HL-60/S4 treated with retinoic acid at 250 ng/mL for 4 days and 3 days (cell line): ENCODE measurements around the gene IP6K2.

Experiments
- in situ Hi-C: fragments of 300-500 bp; cut with MboI; formaldehyde crosslinking; loops from 2 replicates; pipeline ENCODE4 v1.7.0; 2022; ENCODE audit warnings: low sequenced_read_pairs

The IP6K2 gene

DNA sequence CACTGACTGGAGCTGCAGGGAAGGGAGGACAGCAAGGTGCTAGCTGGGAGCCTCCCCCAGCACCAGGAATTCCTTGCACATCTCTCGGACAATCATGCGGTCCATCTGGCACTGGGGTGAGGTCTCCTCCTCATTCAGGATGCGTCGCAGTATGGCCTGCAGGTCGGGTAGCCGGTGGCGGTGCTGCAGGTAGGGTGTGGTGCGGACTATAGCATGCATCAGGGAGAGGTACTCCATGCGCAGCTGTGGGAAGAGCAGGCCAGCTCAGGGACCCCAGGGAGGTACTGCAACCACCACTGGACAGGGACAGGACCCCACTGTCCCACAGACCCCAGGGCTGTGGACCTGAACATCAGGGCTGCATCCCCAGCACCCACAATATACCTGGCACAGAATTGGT, 42.5 kb downstream of the IP6K2 start:
- in situ Hi-C loops = no loop called here

DNA sequence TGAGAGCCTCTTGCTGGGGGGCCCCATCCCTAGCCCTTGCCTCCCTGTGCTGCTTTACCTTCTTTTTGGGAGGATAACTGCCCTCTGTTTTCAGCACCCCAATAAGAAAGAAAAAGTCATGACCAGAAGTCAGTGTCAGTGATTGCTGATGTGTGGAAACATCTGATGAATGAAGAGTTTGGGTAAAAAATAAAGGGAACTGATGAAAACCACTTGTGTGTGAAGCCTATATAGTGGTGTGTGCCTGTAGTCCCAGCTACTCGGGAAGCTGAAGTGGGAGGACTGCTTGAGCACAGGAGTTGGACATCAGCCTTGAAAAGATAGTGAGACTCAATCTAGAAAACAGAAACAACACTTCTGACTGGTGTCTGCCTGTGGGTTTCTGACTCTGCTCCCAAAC, 44.5 kb downstream of the IP6K2 start:
- in situ Hi-C loops = no loop called here

DNA sequence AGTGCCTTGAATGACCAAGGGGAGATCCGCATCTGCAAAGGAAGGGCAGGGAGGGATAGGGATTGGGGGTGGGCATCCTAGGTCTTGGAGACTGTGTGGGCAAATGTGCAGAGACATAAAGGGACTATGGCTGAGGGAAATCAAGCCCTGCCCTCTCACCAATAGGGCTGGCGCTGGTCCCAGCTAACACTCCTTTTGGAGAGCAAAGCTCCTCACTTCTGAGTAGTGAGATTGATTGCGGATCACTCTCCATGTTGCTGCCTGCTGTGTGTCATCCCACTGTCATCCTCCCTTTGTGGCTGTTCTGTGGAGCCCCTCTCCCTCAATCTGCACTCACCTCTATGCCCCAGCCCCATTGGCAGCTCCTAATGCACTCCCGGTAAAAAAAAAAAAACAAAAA, 52.1 kb downstream of the IP6K2 start:
- in situ Hi-C loops = no loop called here

DNA sequence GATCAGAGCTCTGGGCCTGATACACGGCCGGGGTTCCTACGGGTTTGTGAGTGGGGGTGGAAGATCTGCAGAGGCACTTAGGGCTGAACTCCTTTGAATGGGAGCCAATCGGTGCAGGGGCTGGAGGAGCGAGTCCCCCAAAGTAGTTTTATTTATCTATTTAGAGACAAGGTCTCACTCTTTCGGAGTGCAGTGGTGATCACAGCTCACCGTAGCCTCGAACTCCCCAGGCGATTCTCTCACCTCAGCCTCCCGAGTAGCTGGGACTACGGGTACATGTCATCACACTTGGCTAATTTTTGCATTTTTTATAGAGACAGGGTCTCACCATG, 52.7 kb downstream of the IP6K2 start:
- in situ Hi-C loops = no loop called here

DNA sequence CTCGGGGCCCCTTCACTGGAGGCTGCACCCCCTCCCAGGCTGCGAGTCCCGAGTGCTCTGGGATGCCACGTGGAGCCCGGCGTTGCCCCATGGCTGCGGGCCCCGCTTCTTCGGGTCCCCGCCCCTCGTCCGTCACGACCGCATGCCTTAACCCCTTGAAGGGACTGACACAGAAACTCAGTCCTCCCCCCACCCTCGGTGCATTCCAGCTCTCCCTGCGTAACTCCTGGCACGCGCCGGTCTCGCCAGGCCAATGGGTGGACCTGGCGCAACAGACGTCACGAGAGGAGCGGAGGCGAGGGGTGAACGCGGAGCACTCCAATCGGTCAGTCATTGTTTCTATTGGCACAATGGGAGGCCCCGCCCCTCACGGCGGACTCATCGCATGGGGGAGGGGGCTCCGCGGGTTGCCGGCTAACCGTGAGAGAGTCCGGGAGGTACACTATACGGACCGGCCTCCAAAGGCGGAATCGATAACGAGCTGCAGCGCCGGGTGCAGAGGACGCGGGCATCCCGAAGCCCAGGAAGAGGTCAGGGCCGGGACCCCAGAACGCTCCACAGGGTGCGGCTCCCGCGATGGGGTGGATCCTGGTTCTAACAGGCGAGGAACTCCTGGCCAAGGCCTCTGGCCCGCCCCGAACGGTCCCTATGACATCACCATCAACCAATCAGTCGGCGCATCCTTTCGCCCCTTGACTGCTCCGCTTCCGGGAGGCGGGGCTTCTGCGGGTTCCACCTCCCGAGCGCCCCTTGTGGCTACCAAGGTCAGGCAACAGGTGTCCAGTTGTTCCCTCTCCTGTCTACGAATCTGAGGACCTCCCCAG, 53.3 kb downstream of the IP6K2 start:
- in situ Hi-C loops = no loop called here

DNA sequence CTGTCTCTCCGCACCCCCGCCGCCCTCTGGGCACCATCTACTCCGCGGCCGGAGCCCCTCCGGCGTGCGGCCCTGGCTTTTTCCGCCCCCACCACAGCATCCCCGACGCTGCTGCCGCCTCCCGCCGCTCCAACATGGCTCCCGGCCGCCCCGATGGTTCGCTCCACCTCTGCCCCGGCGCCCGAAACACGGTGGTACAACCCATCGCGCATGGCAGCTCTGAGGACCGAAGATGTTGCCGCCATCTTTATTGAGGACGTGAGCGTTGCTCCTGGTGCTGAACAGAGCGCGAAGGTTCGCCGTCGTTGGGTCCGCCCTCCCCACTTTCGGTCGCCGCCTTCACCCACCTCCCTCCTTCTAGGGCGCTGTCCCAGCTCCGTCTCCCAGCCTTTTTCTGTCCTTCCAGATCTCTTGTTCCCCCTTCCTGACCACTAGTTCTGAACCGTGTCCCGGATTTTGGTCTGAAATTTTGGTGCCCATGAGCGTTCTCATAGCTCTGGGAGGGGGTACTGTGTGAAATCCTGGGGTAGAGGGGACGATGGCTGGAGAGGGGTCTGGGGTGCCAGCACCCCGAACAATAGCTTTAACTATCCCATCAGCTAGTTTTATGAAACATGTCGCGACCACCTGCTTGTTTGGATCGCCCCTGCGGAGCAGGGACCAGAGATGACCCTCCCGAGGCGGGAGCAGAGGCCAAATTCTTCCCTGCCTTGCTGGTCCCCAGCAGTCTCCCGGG, 54.1 kb downstream of the IP6K2 start, which contains the start of gene CELSR3:
Gene CELSR3, minus strand, starts transcription at position 134 of the 736 bp plus-strand sequence. CDS start 252 bp downstream, outside the sequence.
- in situ Hi-C loops = no loop called here

DNA sequence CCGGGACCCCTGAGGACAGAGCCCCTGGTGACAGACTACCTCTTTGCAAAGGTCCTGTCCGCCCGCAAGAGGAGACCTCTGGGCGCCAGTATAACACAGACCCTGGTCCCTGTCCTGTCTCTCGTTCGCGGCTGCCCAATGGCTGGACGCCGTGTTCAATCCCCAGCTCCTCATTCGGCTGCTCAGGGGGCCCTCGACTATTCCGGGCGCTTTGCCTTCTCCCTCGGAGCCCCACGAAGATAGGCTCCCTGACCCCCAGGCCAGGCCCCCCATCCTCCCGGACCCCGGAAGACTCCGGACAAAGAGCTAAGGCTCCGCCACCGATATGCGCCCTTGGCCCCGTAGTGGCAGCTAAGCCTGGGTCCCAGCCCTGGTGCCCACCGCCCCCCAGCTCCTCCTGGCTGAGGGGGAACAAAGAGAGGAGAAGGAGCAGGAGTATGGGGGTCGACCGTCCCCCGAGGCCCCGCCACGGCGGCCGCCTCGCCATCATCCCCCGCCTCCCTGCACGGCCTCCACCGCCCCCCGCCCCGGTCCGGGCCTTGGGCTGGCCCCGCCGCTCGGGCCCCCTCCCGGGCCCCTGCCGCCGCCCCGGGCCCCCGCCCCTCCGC, 54.8 kb downstream of the IP6K2 start:
- in situ Hi-C loops = no loop called here

DNA sequence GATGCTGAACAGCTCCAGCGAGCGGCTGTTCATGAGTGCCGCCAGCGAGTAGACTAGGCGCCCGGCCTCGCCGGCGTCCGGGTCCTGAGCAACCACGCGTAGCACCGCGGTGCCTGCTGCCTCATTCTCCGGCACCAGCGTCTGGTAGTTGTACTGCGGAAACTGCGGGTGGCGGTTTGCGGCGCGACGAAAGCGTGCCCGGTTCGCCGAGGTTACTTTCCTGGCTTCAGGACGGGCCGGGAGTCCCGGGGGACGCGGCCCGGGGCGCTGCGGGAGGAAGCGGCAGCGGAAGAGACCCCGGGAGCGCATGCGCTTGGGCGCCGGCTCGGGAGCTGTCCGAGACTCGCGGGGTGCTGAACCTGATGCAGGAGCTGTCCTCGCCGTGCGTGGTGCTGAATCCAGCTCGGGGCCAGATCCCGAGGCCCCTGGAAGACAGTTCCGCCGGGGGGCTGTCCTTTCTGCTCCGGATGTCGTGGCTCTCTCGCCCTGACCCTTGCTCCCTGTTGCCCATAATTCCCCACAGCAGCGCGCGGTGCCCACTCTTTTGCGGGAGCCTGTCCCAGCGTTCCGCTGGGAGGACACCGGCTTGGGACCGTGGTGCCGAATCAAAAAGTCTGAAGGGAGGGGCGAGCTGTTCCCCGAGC, 55.4 kb downstream of the IP6K2 start:
- in situ Hi-C loops = no loop called here

DNA sequence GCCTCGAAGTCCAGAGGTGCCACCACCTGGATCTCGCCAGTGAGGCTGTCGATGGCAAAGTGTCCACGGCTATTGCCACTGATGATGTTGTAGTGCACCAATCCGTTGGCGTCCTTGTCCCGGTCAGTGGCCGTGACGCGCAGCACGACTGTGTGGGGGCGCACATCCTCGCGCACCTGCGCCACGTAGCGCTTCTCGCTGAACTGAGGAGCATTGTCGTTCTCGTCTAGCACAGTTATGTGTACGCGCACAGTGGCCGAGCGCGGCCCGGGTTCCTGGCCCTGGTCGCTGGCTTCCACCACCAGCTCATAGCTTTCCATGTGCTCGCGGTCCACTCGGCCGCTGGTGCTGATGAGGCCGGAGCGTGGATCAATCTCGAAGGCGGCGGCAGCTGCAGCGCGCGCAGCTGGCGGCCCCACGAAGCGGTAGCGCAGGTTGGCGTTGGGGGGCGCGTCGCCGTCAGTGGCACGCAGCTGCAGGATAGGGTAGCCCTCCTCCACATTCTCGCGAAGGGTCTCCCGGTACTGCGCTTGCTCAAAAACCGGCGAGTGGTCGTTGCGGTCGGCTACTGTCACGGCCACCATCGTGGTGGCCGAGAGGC, 56.1 kb downstream of the IP6K2 start:
- in situ Hi-C loops = no loop called here

DNA sequence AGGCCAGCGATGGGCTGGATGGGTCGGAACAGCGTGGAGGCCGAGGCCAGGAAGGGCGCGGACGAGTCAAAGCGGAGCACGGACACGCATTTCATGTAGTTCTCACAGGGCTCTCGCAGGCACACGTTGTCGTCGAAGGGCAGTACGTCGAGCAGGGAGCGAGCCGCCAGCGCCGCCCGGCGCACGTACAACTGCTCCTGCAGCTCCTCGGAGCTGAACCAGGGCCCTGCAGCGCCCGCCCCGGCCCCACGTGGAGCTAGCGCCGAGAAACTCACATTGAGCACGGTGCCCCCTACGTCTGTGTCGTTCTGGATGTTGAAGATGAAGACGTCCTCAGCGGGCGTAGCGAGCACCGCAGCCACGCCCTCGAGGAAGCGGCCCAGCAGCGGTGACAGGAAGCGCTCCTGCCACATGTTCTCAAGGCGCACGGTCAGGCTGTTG, 60.2 kb downstream of the IP6K2 start:
- in situ Hi-C loops = no loop called here

DNA sequence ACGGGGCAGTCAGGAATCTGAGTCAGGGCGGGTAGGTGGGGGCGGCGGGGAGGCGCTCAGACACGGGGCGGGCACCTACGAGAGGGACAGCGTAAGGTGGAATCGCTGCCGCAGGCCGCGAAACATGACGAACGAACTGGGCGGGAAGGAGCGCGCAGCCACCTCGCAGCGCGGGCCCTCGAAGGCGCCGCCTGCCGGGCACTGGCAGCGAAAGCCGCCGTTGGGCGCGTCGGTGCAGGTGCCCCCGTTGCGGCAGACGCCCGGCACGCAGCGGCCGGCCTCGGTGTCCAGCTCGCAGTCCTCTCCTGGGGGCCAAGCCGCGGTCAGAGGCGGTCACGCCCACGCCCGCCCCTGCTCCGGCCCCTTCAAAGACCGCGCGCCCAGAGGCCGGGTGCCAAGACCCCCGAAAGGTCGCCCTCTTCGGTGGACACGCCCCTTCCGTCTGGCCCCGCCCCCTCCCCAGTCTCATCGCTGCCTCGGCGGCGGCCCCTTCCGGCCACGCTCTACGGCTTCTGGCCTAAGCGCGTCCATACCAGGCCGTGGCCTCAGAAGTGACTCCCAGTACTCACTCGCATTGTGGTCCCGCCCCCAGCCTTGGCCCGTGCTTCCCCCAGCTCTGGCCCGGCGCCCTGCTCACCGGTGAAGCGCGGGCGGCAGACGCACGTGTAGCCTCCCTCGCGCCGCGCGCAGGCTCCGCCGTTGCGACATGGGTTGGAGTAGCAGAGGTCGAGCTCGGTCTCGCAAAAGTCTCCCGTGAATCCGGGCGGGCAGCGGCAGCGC, 60.8 kb downstream of the IP6K2 start:
- in situ Hi-C loops = no loop called here

DNA sequence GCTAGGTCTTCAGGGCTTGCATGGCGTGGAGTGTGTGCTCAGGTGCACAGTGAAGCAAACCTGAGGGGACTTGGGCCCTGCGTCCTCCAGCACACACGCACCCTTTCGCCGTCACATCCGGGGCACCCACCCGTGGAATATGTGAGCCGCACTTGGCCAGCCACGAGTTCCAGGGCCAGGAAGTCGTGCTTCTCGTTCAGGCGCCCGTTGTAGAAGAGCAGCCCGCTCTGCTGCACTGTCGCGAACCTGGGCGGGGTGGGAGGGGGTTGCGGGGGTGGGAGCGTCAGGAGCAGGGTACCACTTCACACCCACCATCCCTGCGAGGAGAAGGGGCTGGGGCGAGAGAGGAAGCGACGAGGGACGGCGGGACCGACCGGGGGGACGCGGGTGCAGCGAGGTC, 61.4 kb downstream of the IP6K2 start:
- in situ Hi-C loops = no loop called here

DNA sequence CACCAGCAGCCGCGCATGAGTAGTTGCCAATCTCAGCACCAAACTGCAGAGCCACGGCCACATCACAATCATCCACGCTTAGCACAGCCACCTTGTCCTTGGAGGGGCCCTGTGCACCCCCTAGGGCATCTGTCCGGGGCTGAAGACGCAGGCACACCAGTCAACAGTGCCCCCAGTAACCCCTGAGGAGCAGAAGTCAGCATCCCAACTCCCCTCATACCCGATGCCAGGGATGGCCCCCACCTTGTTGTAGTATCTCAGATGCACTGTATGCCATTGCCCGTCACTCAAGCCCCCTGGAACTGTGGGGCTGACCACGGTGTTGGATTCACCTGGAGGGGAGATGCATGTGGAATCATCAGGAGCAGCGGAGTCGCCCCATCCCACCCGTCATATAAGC, 62.0 kb downstream of the IP6K2 start:
- in situ Hi-C loops = no loop called here

DNA sequence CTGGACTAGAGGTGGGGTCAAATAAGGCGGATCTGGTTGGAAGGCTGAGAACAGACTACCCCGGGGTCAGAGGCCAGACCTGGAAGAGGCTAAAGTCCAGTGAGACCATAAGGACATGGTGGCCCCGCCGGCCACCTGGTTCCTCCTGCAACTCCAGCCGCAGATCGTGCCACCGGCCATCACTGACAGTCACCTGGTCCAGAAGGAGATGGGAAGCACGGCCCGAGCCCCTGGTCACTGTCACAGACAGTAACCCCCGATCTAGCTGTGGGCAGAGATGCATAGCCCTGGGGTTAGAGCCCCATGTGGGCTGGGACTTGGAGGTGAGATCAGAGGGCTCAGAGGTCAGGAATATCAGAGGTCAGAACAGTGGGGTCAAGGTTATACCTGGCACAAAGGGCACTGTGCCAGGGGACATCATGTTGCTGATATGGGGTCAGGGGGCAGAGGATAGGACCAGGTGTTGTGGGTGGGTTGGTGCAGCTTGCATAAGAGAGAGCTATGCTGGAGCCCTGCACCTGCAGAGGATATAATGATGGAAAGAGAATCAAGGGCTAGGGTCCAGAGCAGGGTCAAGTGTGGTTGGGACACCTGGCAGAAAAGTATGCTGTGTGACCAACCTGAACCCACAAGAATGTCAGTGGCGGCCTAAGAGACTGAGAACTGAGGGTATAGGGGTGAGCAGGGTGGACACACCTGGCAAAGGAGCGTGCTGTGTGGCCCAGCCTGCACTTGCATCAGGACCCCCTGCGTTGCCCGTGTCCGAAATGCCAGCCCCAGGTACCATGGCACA, 63.9 kb downstream of the IP6K2 start:
- in situ Hi-C loops = no loop called here

DNA sequence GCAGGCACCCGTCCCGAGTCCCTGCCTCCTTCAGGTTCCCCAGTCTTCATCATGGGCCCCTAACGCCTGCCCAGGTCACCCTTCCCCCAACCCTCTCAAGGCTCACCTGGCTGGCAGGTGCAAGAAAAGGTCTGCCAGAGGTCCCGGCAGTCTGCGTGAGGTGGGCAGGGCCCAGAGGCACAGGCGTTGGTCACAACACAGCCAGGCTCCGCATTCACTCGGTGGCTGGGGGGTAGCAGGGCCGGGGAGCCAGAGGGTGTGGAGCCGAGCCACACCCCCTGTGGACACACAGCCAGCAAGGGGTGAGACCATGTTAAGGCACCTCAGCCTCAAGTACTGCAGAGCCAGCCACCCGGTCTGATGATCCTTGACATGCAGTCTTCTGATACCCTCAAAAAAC, 65.2 kb downstream of the IP6K2 start:
- in situ Hi-C loops = no loop called here

DNA sequence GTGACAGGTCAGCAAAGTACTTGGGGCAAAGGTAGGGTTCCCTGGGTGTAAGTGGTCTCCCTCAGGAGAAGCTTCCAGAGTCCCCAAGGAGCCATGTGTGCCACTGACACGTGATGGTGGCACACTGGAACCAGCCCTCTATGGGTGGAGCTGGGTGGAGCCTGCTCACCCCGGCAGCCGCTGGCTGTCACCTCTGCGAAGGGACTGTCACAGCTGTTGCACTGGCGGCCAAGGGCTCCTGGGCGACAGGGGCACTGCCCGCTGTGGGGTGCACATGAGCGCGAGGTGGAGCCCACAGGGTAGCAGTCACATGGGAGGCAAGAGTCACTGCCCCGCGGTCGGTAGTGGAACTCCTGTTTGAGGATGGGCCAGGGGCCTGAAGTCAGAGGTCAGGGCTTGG, 66.3 kb downstream of the IP6K2 start:
- in situ Hi-C loops = no loop called here

DNA sequence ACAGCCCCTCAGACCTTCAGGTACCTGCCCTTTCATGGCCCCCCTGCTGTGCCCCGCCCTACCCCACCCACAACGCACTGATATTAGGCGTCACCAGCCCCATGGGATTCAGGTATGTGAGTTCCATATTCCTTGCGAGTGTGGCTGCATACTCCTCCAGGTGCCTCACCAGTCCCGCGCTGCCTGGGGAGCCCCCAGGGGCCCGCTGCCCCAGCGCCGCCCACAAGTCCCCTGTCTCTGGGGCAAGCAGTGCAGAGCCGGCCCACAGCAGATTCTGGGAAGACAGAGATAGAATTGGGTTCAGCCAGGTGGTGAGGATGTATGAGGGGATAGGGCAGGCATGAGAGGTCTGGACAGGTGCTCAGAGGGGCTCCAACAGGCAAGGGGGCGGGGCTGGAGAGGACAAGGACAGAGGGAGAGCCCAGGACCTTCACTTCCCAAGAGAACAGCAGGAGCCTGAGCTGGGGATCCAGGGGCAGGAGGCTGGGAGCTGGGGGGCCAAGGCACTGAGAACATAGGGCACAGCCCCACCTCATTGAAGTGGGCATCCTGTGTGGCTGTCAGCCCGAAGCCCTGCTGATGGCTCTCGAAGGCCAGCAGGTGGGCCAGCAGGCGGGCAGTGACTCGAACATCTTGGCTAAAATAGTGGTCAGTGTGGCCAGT, 68.7 kb downstream of the IP6K2 start:
- in situ Hi-C loops = no loop called here

DNA sequence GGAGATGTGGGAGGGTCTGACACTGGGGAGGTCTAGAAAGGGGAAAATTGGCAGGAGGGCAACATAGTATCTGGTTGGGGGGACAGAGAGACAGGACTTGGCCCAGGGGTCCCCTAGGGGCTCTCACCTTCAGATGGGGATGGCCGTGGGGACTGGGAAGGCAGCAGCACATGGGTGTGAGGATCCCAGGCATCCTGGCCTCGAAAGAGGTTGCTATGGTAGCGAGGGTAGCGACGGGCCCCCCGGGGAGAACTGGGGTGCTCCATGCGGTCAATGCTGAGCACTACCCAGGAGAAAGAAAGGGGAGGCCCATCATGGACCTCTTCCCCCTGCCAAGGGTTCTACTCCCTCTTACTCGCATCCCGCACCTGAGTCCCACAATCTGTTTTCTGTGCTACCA, 69.3 kb downstream of the IP6K2 start:
- in situ Hi-C loops = no loop called here
